GM13976 (cell line): Measurements from ENCODE around the gene SHANK2.

Source experiments
- DNase-seq: peaks from one replicate; pipeline ENCODE4 v3.0.0; 2012; ENCODE audit warnings: low spot score
- in situ Hi-C: fragments of 300-500 bp; cut with MboI; formaldehyde crosslinking; loops from one replicate; pipeline ENCODE4 v1.12.0; 2022; ENCODE audit warnings: low sequenced_read_pairs, mixed read lengths, inconsistent platforms; ENCODE audit not compliant: unreplicated experiment
- TF ChIP-seq, protein P1 (sequence below): IDR thresholded peaks from 2 replicates; pipeline ENCODE4 v1.5.1; 2012; ENCODE audit warnings: borderline replicate concordance, mild to moderate bottlenecking; ENCODE audit not compliant: insufficient read depth; ENCODE audit errors: extremely low read depth, missing control alignments, control extremely low read depth

The SHANK2 gene

DNA sequence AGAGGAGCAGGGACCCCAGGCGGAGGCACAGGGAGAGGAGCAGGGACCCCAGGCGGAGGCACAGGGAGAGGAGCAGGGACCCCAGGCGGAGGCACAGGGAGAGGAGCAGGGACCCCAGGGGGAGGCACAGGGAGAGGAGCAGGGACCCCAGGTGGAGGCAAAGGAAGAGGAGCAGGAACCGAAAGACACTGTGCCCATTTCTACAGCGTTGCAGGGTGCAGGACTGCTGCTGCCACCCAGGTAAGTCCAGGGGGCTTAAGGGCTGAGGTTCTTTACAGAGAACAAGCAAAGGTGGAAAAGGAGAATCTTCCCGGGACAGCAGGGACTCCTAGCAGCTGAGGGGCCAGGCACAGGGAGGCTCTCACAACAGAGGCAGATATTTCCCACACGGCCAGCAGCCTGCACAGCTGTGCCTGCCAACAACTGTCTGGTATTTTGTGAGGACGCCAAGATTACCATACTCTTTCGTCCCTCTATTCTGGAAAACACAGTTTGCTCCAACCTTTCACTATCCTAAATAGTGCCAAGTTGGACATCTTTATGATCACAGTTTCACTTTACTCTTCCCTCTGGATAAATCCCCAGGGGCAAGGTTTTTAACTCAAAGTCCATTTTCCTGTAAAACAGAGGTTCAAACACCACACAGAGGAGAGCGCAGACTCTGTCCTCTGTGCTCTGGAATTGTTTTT is 39.4 kb downstream of the SHANK2 start:
- TF ChIP-seq, protein P1, sequence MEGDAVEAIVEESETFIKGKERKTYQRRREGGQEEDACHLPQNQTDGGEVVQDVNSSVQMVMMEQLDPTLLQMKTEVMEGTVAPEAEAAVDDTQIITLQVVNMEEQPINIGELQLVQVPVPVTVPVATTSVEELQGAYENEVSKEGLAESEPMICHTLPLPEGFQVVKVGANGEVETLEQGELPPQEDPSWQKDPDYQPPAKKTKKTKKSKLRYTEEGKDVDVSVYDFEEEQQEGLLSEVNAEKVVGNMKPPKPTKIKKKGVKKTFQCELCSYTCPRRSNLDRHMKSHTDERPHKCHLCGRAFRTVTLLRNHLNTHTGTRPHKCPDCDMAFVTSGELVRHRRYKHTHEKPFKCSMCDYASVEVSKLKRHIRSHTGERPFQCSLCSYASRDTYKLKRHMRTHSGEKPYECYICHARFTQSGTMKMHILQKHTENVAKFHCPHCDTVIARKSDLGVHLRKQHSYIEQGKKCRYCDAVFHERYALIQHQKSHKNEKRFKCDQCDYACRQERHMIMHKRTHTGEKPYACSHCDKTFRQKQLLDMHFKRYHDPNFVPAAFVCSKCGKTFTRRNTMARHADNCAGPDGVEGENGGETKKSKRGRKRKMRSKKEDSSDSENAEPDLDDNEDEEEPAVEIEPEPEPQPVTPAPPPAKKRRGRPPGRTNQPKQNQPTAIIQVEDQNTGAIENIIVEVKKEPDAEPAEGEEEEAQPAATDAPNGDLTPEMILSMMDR: no peak
- no peak for DNase-seq
- in situ Hi-C loops: no loop called here

GRCh38 chr11:71211631-71212030 is 40.7 kb downstream of the SHANK2 start:
- in situ Hi-C loops: no loop called here
- TF ChIP-seq, protein P1: no peak
- DNase-seq: no peak

DNA sequence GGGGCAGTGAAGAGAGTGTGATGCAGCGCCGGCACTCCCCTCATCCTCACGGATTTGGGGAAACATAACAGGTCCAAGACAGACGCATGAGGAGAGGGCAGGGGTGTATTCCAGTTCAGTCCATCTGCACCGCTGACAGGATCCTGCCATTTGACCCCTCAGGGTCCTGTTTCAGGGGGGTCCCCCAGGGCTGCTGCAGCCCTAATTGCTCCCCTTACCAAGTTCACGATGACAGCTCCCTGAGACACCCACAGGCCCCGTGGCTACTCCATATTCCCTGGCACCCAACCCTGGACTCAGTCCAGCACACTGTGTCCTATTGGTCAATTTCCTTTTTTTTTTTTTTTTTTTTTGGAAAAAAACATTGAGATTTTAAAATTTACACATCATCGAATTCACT is 41.5 kb downstream of the SHANK2 start:
- no peak for DNase-seq
- in situ Hi-C loops: no loop called here

DNA sequence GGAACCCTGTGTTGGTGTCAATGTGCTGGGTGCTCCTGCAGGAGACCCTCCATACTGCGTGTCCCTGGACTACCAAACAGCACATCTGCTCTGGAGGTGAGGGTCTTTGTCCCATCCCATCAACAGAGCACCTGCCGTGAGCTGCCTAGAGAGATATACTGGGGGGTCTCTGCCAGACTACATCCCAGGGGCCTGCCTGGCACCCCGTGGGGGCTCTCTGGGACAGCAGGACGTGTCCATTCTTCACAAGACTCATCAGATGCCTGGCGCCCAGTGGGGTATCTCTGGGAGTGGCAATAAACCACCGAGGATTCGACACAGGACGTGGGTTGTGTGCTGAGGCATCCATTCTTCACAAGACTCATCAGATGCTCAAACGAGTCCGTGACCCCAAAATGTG is 42.7 kb downstream of the SHANK2 start:
- DNase-seq: no peak
- TF ChIP-seq, protein P1: no peak
- in situ Hi-C loops: no loop called here

More for the DNA sequence above, 41.5 kb downstream of the SHANK2 start:
- TF ChIP-seq, protein P1: no peak

- in situ Hi-C loops: no loop called here
- DNase-seq: no peak
- TF ChIP-seq, protein P1: no peak
Observed at GRCh38 chr11:71209181-71209580, 43.2 kb downstream of the SHANK2 start.

DNA sequence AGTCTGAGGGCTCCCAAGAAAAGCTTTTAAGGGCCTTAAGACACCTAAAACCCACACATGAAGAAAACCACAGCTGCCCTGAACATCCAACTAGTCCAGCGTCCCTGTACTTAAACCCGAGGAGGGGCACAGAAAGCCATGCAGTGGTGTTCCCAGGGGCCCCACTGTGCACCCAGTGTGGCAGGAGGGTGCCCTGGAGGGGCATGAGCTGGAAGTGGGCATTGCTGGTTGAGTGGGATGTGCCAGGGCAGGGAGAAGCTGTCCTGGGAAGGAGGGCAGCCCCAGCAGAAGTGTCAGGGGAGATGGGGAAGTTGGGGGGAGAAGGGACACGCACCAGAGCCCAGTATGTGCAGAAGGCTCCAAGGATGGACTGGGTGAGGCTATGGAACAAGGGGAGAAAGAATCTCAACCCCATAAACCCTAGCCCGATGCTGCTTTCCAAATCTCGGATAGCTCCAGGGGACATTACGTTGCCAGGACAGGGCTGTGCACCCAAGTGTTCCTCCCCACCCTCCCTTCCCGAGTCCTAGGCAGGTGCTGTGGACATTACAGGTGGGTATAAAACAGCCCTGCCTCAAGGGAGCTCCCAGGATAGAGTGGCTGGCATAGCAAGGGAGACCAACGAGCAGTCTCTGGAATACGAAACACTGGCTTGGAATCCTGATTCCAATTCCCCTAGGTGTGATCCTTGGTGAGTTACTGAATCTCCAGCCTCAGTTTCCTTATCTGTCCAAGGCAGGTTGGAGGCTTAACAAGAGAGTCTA is 44.2 kb downstream of the SHANK2 start:
- in situ Hi-C loops: no loop called here
- no peak for DNase-seq
- TF ChIP-seq, protein P1: no peak
